Esophagus muscularis mucosa (tissue), 4 donors: ENCODE data around the gene LRRC39. TPM values are rescaled to one million over a fixed set of nuclear protein-coding genes. Genes with fewer than 3 reads are reported as not detected.
"Not testable (repeated sequence)": the region's sequence is repeated elsewhere in the genome, so short reads cannot be mapped to it uniquely, and the experiment has no call there.

ENCODE experiments used
- DNase-seq: peaks from one replicate; pipeline ENCODE4 v3.0.0-alpha.2; 2017; ENCODE audit errors: extremely low spot score
- H3K27ac ChIP-seq, 4 donors: fragments of 200-600 bp; sonication (generic); replicated peaks in 1 of 4; 1 replicate in 3 of 4; 2 replicates in 1 of 4; pipeline ENCODE4 v1.5.1; 2016 to 2019; ENCODE audit warnings: mild to moderate bottlenecking in 1 of 4
- H3K27me3 ChIP-seq, 4 donors: fragments of 200-600 bp; sonication (generic); one replicate each; pipeline versions ENCODE4 v1.5.1 to v1.6.0; 2016 to 2019
- H3K36me3 ChIP-seq, 4 donors: fragments of 200-600 bp; sonication (generic); one replicate each; pipeline ENCODE4 v1.5.1; 2016 to 2019
- H3K4me1 ChIP-seq, 4 donors: fragments of 200-600 bp; sonication (generic); one replicate each; pipeline ENCODE4 v1.5.1; 2016 to 2019
- H3K4me3 ChIP-seq, 4 donors: fragments of 200-600 bp; sonication (generic); 1 replicate in 2 of 4; 2 replicates in 2 of 4; pipeline ENCODE4 v1.5.1; 2016 to 2019; ENCODE audit warnings: mild to moderate bottlenecking in 4 of 4, moderate library complexity in 1 of 4
- H3K9me3 ChIP-seq, 4 donors: fragments of 200-600 bp; sonication (generic); 1 replicate in 3 of 4; 2 replicates in 1 of 4; pipeline ENCODE4 v1.5.1; 2016 to 2019
- EP300 ChIP-seq: sonication (generic); formaldehyde crosslinking; IDR thresholded peaks from one replicate; pipeline ENCODE4 v1.6.1; 2017; ENCODE audit warnings: antibody characterized with exemption
- POLR2A ChIP-seq: fragments of 450-650 bp; IDR thresholded peaks from one replicate; pipeline ENCODE4 v1.6.1; 2017; ENCODE audit warnings: antibody characterized with exemption, moderate library complexity, mild to moderate bottlenecking, low read depth
- POLR2AphosphoS5 ChIP-seq, 2 donors: sonication (generic); formaldehyde crosslinking; IDR thresholded peaks; one replicate each; pipeline ENCODE4 v1.6.1; 2017; ENCODE audit warnings: antibody characterized with exemption in 2 of 2
- WGBS: methylation state at CpG from one replicate; pipeline ENCODE4 v1.1.5; 2018; 5-methylcytosine and 5-hydroxymethylcytosine counted together
- intact Hi-C: fragments of 100-400 bp; cut with DNase I; formaldehyde crosslinking; loops from one replicate; pipeline ENCODE4 v1.15.1; 2023
- total RNA-seq, 4 donors: library from RNA; depleted of rRNA; stranded (reverse); fragments of >200 nt; gene quantifications; one replicate each; pipeline versions ENCODE4 v1.1.0 to v1.2.1, GENCODE V29; 2016
- TF ChIP-seq, protein P1 (sequence below), 3 experiments: fragments of 200-600 bp in 2 of 3; fragments of 450-650 bp in 1 of 3; sonication (generic) in 2 of 3; IDR thresholded peaks; one replicate each; pipeline ENCODE4 v1.5.1; 2017 to 2019; ENCODE audit warnings: antibody characterized with exemption in 3 of 3, mild to moderate bottlenecking in 2 of 3, moderate library complexity in 1 of 3

LRRC39 gene
- total RNA-seq, 4 donors from 2014 or later = 0.50 to 0.97 (median 0.85) TPM

DNA sequence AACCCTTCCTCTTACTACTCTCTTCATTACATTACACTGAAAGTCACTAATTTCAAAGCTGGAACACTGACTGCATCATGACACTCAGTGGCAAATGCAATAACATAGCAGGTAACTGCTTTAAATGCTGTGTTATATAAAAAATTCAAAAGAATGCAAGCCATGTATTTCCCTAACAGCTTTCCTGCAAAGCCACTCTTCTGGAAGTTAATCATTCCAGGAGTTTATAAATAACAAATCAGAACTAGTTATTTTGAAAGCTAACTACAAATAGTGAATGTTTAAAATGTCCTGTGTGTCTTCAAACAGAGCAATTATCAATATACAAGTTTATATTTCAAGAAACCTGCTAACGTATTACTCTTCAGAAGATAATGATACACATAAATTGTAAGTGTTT, 37.0 kb upstream of the LRRC39 start:
- no peaks in the 10 kb centered on the region for H3K27me3 ChIP-seq
- H3K9me3 ChIP-seq = no peaks in the 10 kb centered on the region
- H3K36me3 ChIP-seq = peaks cover 24 to 87% (median 54%) of the 10 kb centered on the region in 4 donors
- no peak overlapping the region for H3K4me3 ChIP-seq
- DNase-seq = no peak
- 70% methylated on average over 1 of the region's 1 CpG for WGBS
- TF ChIP-seq POLR2AphosphoS5 (IDR thresholded peaks at IDR 0.05) (no peak), POLR2A (no peak), EP300 (no peak)
- TF ChIP-seq, protein P1, sequence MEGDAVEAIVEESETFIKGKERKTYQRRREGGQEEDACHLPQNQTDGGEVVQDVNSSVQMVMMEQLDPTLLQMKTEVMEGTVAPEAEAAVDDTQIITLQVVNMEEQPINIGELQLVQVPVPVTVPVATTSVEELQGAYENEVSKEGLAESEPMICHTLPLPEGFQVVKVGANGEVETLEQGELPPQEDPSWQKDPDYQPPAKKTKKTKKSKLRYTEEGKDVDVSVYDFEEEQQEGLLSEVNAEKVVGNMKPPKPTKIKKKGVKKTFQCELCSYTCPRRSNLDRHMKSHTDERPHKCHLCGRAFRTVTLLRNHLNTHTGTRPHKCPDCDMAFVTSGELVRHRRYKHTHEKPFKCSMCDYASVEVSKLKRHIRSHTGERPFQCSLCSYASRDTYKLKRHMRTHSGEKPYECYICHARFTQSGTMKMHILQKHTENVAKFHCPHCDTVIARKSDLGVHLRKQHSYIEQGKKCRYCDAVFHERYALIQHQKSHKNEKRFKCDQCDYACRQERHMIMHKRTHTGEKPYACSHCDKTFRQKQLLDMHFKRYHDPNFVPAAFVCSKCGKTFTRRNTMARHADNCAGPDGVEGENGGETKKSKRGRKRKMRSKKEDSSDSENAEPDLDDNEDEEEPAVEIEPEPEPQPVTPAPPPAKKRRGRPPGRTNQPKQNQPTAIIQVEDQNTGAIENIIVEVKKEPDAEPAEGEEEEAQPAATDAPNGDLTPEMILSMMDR (IDR thresholded peaks at IDR 0.05) = no peak
- no peaks in the 10 kb centered on the region for H3K4me1 ChIP-seq
- no peak overlapping the region for H3K27ac ChIP-seq
- intact Hi-C loops = no loop called here

- no peak overlapping the region for H3K27ac ChIP-seq
- H3K4me1 ChIP-seq = no peaks in the 10 kb centered on the region
- no peaks in the 10 kb centered on the region for H3K9me3 ChIP-seq
- intact Hi-C loops = no loop called here
- 95% methylated on average over 30 of the region's 37 CpGs for WGBS
- TF ChIP-seq POLR2A (no peak), EP300 (no peak), POLR2AphosphoS5 (IDR thresholded peaks at IDR 0.05) (no peak)
- TF ChIP-seq, protein P1 (IDR thresholded peaks at IDR 0.05) = no peak
- DNase-seq = no peak
- peaks cover 34 to 88% (median 61%) of the 10 kb centered on the region in 4 donors for H3K36me3 ChIP-seq
- H3K27me3 ChIP-seq = no peaks in the 10 kb centered on the region
- H3K4me3 ChIP-seq = no peak overlapping the region
These were observed 35.1 kb upstream of the LRRC39 start for GRCh38 chr1:100213141-100213540.

DNA sequence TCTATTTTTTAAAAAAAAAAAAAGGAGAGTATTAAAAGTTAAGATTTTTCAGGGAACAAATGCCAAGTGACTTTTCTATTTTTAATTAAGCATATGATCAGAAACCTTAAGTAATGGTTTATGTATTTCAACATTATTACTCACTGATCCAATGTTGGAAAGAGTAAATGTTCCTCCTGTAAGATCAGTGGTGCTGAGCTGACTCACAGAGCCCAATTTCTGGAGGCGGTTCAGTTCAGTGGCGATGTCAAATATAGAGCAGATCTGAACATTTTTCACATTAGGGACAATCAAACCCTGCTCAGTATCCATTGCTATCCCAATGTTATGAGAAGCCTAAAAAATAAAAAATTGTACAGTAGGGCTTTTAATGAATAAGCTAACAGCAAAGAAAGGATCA, 28.2 kb upstream of the LRRC39 start:
- 100% methylated on average over 2 of the region's 2 CpGs for WGBS
- H3K27me3 ChIP-seq = no peaks in the 10 kb centered on the region
- H3K4me3 ChIP-seq = no peak overlapping the region
- peaks cover 51 to 90% (median 60%) of the 10 kb centered on the region in 4 donors for H3K36me3 ChIP-seq
- no peak for TF ChIP-seq POLR2AphosphoS5 (IDR thresholded peaks at IDR 0.05)
- TF ChIP-seq EP300 = no peak
- no peak for TF ChIP-seq POLR2A
- TF ChIP-seq, protein P1 (IDR thresholded peaks at IDR 0.05) = no peak
- H3K4me1 ChIP-seq = no peaks in the 10 kb centered on the region
- intact Hi-C loops = no loop called here
- no peaks in the 10 kb centered on the region for H3K9me3 ChIP-seq
- no peak overlapping the region for H3K27ac ChIP-seq
- DNase-seq = no peak

DNA sequence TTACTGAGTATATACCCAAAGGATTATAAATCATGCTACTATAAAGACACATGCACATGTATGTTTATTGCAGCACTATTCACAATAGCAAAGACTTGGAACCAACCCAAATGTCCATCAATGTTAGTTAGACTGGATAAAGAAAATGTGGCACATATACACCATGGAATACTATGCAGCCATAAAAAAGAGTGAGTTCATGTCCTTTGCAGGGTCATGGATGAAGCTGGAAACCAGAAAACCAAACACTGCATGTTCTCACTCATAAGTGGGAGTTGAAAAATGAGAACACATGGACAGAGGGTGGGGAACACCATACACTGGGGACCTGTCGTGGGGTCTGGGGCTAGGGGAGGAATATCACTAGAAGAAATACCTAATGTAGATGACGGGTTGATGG, 27.5 kb upstream of the LRRC39 start:
- peaks cover 50 to 90% (median 64%) of the 10 kb centered on the region in 4 donors for H3K36me3 ChIP-seq
- WGBS = 100% methylated on average over 2 of the region's 2 CpGs
- H3K27ac ChIP-seq, H3K9me3 ChIP-seq, DNase-seq, H3K4me3 ChIP-seq, H3K4me1 ChIP-seq, intact Hi-C loops, H3K27me3 ChIP-seq: not testable (repeated sequence)

DNA sequence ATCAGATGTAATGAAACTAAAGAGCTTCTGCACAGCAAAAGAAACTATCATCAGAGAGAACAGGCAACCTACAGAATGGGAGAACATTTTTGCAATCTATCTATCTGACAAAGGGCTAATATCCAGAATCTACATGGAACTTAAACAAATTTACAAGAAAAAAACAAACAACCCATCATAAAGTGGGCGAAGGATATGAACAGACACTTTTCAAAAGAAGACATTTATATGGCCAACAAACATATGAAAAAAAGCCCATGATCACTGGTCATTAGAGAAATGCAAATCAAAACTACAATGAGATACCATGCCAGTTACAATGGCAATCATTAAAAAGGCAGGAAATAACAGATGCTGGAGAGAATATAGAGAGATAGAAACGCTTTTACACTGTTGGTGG, 27.0 kb upstream of the LRRC39 start:
- intact Hi-C loops, H3K27me3 ChIP-seq, H3K27ac ChIP-seq, DNase-seq, H3K4me1 ChIP-seq, H3K9me3 ChIP-seq, H3K4me3 ChIP-seq: not testable (repeated sequence)
- peaks cover 53 to 90% (median 68%) of the 10 kb centered on the region in 4 donors for H3K36me3 ChIP-seq
- 95% methylated on average over 2 of the region's 2 CpGs for WGBS

DNA sequence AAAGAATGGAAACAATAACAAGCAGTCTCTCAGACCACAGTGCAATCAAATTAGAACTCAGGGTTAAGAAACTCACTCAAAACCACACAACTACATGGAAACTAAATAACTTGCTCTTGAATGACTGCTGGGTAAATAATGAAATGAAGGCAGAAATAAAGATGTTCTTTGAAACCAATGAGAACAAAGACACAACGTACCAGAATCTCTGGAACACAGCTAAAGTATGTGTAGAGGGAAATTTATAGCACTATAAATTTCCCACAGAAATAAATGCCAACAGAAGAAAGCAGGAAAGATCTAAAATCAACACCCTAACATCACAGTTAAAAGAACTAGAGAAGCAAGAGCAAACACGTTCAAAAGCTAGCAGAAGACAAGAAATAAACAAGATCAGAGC, 24.6 kb upstream of the LRRC39 start:
- H3K4me3 ChIP-seq = not testable (repeated sequence)

GRCh38 chr1:100200060-100200459, 22.0 kb upstream of the LRRC39 start:
- intact Hi-C loops, H3K4me3 ChIP-seq, H3K9me3 ChIP-seq, H3K27me3 ChIP-seq, H3K27ac ChIP-seq, DNase-seq, H3K4me1 ChIP-seq: not testable (repeated sequence)
- 69% methylated on average over 6 of the region's 6 CpGs for WGBS
- H3K36me3 ChIP-seq = peaks cover 30 to 90% (median 55%) of the 10 kb centered on the region in 4 donors

More for the DNA sequence above, 24.6 kb upstream of the LRRC39 start:
- DNase-seq, H3K9me3 ChIP-seq, intact Hi-C loops, H3K27ac ChIP-seq, H3K27me3 ChIP-seq, H3K4me1 ChIP-seq: not testable (repeated sequence)
- peaks cover 46 to 92% (median 66%) of the 10 kb centered on the region in 4 donors for H3K36me3 ChIP-seq
- WGBS = 78% methylated on average over 2 of the region's 2 CpGs
